NCI-H510A treated with DMSO at 0.1 percent for 48 hours (cell line): ENCODE results near the gene COMT.

ENCODE experiments used
- DNase-seq: peaks from one replicate; lab custom pipeline; 2025; lab: John Stamatoyannopoulos, UW

The COMT gene

GRCh38 chr22:19995611-19996339, 54.2 kb downstream of the COMT start:
- no peak for DNase-seq

- DNase-seq = no peak
These were observed 55.3 kb downstream of the COMT start for GRCh38 chr22:19996694-19997384.

GRCh38 chr22:19997561-19998231, 56.1 kb downstream of the COMT start:
- no peak for DNase-seq

GRCh38 chr22:19998232-19998951, 56.8 kb downstream of the COMT start:
- DNase-seq = no peak

GRCh38 chr22:19998991-19999820, 57.6 kb downstream of the COMT start:
- DNase-seq = no peak

GRCh38 chr22:20000246-20001081, 58.9 kb downstream of the COMT start:
- no peak for DNase-seq

GRCh38 chr22:20001082-20001638, 59.6 kb downstream of the COMT start:
- no peak for DNase-seq

GRCh38 chr22:20002128-20002527, 60.6 kb downstream of the COMT start:
- DNase-seq = no peak

GRCh38 chr22:20002636-20003035, 61.1 kb downstream of the COMT start:
- DNase-seq = no peak

- DNase-seq = no peak
These were observed 61.7 kb downstream of the COMT start for GRCh38 chr22:20003304-20003703.

- DNase-seq = no peak
These were observed 62.9 kb downstream of the COMT start for GRCh38 chr22:20004464-20004863.

GRCh38 chr22:20008221-20008995, 66.8 kb downstream of the COMT start:
- DNase-seq = no peak

- DNase-seq = no peak
These were observed 67.5 kb downstream of the COMT start for GRCh38 chr22:20009018-20009491.

- no peak for DNase-seq
These were observed 68.2 kb downstream of the COMT start for GRCh38 chr22:20009582-20010306.

- DNase-seq = no peak
These were observed 68.9 kb downstream of the COMT start for GRCh38 chr22:20010307-20011122.

GRCh38 chr22:20011123-20011992, 69.8 kb downstream of the COMT start:
- no peak for DNase-seq
